GM21576 (cell line): ENCODE measurements around the gene CUEDC1.
"Not testable (repeated sequence)": the region's sequence is repeated elsewhere in the genome, so short reads cannot be mapped to it uniquely, and the experiment has no call there.

Source experiments
- ATAC-seq: cut with Tn5 transposase; IDR thresholded peaks from one replicate; pipeline ENCODE4 v1.9.1; 2021; ENCODE audit warnings: mild to moderate bottlenecking, moderate library complexity; ENCODE audit not compliant: unreplicated experiment

CUEDC1 gene

GRCh38 chr17:57849874-57850754 is 105.1 kb downstream of the CUEDC1 start, which contains the start of gene MRPS23:
Gene MRPS23 (minus strand): TSS chr17:57850044. CDS start chr17:57850010, 34 bp downstream.
- ATAC-seq: peak; percentile 95

DNA sequence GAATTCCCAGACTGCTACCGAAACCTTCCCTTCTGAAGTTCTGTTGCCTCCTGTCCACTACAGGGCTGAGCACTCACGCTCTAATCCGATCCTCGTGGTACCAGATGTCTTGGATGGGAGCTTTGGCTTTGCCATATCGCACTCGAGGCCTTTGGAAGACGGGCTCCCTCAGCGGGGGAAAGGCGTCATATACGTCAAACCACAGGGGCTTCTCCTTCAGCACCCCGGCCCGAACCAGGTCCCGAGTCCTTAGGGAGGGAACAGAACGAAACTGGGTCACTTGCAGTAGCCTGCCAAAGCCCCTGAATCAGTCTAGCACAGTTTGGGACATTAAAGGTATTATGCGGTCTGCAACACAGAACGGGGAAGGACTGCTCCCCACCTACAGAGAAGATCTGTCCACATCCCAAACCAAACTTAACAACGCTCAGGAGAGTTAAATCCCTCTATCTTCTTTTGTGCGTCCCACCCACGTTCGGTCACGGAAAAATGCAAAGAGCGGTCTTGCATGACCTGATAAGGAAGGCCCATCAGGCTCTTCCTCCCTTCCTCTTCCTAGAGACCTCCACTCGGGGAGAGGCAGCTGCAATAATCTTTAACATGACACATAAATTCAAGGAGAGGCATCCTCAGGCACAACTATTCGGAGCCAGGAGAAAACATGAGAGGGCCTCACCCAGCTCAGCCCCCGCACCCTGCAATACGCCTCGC is 105.9 kb downstream of the CUEDC1 start:
- ATAC-seq: no peak

DNA sequence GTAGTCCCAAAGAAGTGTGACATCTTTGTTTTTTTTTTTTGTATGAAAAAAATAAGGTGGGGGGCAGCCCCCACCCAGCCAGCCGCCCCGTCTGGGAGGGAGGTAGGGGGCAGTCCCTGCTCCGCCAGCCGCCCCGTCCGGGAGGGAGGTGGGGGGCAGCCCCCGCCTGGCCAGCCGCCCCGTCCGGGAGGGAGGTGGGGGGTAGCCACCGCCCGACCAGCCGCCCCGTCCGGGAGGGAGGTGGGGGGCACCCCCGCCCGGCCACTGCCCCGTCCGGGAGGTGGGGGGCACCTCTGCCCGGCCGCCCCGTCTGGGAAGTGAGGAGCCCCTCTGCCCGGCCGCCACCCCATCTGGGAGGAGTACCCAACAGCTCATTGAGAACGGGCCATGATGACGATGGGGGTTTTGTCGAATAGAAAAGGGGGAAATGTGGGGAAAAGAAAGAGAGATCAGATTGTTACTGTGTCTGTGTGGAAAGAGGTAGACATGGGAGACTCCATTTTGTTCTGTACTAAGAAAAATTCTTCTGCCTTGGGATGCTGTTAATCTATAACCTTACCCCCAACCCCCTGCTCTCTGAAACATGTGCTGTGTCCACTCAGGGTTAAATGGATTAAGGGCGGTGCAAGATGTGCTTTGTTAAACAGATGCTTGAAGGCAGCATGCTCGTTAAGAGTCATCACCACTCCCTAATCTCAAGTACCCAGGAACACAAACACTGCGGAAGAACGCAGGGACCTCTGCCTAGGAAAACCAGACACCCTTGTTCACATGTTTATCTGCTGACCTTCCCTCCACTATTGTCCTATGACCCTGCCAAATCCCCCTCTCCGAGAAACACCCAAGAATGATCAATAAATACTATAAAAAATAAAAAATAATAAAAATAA is 108.9 kb downstream of the CUEDC1 start:
- ATAC-seq: not testable (repeated sequence)

DNA sequence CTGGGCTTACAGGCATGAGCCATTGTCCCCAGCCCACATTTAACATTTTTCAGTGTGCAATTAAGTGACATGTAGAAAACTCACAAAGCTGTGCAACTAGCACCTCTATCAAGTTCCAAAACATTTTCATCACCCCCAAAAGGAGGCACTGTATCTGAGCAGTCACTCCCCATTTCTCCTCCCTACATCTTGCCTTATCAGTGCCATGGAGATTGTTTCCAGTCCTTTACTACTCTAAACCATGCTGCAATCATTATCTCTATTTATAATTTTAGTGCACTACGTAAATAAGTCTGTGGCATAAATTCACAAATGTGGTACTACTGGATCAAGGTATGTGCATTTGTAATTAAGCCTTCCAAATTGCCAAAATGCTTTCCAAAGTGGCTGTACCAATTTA is 112.9 kb downstream of the CUEDC1 start:
- no peak for ATAC-seq

GRCh38 chr17:57839571-57839923 is 115.7 kb downstream of the CUEDC1 start:
- ATAC-seq: no peak

DNA sequence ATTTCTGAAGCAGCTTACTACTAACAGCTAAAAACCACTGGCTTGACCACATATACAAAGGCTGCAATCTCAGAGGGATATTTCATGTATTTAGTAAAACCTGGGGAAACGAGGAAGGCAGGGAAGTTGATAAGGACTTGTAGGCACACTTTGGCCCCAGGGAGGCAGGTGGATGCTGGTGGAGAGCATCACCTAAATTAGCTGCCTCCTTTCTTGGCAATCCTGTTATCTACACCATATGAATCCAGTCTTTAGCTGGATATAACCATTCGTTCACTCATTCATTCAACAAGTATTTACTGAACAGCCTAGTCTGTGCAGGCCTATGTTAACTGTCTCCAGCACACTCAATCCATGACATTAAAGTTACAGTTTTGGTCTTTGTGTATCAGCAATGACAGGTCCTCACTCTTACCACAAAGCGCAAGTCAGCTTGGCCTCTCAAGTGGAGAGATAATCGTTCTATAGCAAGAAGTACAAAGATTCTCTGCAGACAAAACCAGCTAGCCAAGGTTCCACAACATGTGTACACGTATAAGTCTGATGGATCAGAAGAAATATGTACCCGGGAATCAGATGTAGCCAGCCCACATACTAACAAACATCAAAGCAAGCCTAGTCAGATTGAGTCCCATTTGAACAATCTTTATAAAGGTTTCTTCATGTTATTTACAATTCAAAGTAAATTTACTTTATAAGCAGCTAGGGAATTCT is 116.2 kb downstream of the CUEDC1 start:
- ATAC-seq: no peak

- no peak for ATAC-seq
Measured at GRCh38 chr17:57838453-57838852, 116.8 kb downstream of the CUEDC1 start.

GRCh38 chr17:57835333-57835900 is 119.8 kb downstream of the CUEDC1 start:
- no peak for ATAC-seq

DNA sequence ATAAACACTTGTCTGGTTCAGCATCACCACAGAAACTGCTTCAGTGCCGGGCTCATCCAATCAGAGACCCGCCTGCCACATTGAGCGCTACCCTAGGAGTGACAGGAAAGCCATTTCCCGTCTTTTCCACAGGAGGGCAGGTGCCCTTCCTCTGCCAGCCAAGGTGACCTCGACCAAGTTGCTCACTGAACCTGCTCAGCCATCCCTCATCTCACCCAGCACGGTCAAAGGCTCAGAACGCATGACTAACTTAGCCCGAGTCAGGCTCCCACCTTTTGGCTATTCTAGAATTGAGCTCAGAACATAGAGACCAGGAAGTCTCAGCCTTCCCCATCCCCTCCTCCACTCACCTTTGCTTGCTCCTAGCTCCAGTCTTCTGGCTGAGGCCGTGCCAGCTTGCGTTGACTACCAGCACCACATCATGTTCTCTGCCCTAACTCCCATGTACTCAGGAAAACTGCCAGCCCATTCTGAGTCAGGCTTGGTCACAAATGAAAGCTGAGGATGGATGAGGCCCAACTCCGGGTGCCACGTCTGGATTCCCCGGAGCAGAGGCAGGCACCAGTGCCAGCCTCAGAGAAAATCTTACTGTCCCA is 121.0 kb downstream of the CUEDC1 start:
- ATAC-seq: no peak

- no peak for ATAC-seq
Measured at GRCh38 chr17:57833179-57833939, 121.9 kb downstream of the CUEDC1 start.

- no peak for ATAC-seq
Measured at GRCh38 chr17:57832314-57833178, 122.7 kb downstream of the CUEDC1 start.

DNA sequence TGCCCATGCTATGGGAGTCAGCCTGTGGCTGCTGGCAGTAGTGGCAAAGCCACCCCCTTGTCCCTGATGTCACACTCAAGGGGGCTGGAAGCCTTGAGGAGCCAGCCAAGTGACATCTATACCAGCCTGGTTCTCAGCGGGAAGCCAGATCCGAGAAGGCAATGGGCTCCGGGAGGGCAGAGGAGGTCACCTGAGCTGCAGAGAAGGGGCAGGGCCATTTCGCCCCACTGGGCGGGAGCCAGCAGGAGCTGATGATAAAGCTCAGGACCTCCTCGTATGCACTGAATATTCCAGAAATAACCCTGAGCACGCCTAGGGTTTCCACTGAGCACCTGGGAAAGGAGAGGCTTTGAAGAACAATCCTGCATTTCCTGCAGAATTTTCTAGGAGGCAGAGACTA is 124.3 kb downstream of the CUEDC1 start:
- ATAC-seq: no peak

DNA sequence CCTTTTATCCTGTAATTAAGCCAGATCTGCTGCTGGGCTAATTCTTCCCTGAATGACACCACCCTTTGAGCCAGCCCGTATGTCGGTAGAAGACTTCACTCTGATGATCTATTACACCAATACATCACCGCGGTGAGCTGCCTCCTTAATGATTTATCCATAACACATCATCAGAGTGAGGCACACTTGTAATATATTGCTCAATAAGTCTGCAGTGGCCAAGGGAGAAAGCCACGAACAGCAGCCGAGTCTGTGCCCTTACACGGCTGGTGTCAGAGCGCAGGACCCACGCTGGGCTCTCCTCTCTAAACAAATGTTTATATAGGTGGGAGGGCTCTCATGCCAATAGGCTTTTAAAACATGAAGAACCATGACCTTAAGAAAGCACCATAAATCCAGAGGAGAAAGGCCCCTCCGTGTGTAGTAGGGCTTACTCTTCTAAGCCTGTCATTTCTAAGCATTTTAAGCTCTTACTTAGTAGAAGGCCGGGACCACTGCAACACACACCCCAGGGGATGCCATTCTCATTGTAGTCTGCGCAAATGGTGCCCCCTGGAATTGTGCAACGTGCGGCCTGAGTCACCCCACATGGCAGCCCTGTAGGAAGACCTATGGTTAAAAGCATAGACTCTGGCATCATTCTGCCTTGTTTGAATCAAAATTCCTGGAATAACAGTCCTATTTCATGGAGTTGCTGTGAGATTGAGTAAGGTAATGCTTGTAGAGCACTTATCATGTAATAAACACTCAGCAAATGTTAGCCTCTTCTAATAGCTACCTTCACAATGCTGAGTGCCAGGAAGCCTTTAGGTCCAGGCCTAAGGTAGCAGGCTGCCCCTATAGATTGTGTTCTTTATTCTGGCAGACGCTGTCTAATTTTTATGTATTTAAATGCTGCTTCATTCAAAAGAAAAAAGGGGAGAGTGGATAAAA is 131.5 kb downstream of the CUEDC1 start:
- ATAC-seq: no peak

DNA sequence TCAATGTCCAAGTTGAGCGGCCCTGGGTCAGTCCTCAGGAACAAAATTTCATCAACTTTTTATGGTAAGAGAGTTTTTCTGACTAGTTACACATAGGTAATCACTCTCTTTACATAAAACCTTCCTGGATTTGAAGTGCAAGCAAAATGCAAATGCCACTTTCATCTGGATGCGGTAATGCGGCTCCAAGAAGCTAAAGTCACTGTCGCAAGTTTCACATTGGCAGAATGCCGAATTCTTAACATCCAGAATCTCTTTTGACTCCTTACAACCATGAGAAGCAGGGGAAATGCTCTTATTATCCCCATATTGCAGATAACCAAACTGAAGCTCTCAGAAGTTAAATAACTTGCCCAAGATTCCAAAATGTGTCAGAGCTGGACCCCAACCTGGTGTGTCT is 135.3 kb downstream of the CUEDC1 start:
- no peak for ATAC-seq

- ATAC-seq: no peak
Measured at GRCh38 chr17:57819285-57819684, 135.9 kb downstream of the CUEDC1 start.

GRCh38 chr17:57818066-57818465 is 137.1 kb downstream of the CUEDC1 start:
- ATAC-seq: no peak

- no peak for ATAC-seq
Measured at GRCh38 chr17:57817299-57817698, 137.9 kb downstream of the CUEDC1 start.
